ENCODE results near the gene LYSMD3.

DNA sequence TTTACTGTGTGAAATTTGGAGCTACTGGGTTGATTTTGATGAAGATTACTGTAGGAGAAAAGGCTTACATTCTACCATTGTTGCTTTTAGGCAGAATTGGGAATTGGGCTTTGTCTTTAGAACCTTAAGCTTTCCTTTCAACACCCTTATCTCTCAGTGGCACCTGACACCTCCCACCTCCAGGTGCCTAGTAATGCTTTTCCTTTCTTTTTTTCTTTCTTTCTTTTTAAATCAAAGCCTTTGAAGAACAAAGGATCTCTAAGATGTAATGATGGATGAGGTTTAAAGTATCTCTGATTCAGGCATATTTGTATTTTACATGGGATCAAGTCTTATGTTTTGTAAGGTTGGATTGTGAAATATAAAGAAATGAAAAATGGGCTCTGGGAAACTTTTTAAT is 26.3 kb upstream of the LYSMD3 start:
- TF ChIP-seq EZH2 (IDR thresholded peaks at IDR 0.05; ENCODE audit: low read length): no peak
- TF ChIP-seq CTCF (optimal IDR thresholded peaks at IDR 0.05 in 1 of 3, IDR thresholded peaks at IDR 0.05 in 1 of 3, conservative IDR thresholded peaks at IDR 0.05 in 1 of 3; ENCODE audit: extremely low read depth in 1 of 3, insufficient read depth in 2 of 3, low read length in 3 of 3): no peak
